HK-2 (cell line): ENCODE results near the gene SERPINB5.

Source experiments
- DNase-seq: peaks from one replicate; pipeline ENCODE4 v3.0.0-alpha.2; 2018; ENCODE audit not compliant: unreplicated experiment

Gene SERPINB5

GRCh38 chr18:63527251-63527650 is 50.5 kb downstream of the SERPINB5 start:
- DNase-seq, result no peak

GRCh38 chr18:63528863-63529492 is 52.2 kb downstream of the SERPINB5 start:
- no peak for DNase-seq

- no peak for DNase-seq
Observed at GRCh38 chr18:63532471-63532870, 55.7 kb downstream of the SERPINB5 start.

DNA sequence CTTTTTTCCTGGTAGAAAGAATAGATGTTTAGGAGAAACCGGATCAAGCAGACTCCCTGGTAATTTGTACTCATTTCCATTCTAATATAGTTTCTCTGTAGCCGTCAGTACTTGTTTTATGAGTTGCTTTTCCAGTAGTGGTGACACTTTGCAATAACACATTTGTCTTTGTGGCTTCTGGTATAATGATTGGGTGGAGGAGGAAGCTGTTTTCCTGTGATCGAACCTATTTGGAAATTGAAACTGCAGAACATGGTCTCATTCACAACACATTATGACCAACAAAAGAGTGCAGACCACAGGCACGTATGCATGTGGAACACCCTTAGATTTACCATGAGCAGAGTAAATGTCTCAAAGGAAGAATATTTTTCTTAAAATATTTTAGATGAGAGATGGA is 57.9 kb downstream of the SERPINB5 start:
- no peak for DNase-seq

- DNase-seq, result no peak
Observed at GRCh38 chr18:63539904-63540510, 63.2 kb downstream of the SERPINB5 start.

- DNase-seq, result no peak
Observed at GRCh38 chr18:63542069-63542468, 65.3 kb downstream of the SERPINB5 start, which contains the start of gene SERPINB12. TSS of gene SERPINB12 (plus strand) at chr18:63542369. CDS start at chr18:63556160, 13,791 bp downstream.

GRCh38 chr18:63544017-63544416 is 67.3 kb downstream of the SERPINB5 start:
- no peak for DNase-seq

DNA sequence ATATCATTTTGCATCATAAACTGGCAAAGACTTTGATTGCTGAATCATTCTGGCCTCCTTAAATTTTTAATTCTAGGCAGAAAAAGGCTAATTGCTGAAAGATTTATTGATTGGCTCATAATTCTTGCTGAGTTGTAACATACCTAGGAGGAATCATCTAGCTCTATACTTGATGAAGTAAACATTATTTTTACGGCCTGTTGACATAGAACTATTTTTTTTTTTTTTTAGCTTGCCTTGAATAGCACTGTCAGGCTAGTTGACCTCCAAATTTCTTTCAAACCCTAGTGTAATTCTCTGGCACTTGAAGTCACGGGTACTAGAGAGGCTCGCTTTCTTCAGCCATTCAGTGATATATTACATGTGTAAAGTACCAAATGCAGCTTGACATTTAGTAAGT is 68.2 kb downstream of the SERPINB5 start:
- DNase-seq, result no peak

- no peak for DNase-seq
Observed at GRCh38 chr18:63550068-63550467, 73.3 kb downstream of the SERPINB5 start.

GRCh38 chr18:63551769-63552168 is 75.0 kb downstream of the SERPINB5 start:
- no peak for DNase-seq

DNA sequence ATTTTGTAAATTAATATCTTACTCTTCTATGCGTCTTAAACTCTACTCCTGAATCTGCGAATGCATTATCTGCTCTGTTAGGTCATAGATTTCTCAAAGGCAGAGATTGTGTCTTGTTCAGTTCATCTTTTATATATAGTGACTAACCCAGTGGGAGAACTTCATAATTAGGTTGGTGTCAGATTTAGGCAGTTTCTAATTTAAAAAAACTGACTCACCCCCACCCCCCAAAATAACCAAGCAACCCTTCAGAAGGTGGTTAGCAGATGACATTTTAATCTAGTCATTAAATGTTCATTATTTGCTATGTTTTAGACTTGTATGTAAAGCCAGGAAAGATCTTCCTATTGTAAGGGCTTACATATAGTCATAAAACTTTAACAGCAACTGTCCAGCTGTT is 75.8 kb downstream of the SERPINB5 start:
- no peak for DNase-seq

DNA sequence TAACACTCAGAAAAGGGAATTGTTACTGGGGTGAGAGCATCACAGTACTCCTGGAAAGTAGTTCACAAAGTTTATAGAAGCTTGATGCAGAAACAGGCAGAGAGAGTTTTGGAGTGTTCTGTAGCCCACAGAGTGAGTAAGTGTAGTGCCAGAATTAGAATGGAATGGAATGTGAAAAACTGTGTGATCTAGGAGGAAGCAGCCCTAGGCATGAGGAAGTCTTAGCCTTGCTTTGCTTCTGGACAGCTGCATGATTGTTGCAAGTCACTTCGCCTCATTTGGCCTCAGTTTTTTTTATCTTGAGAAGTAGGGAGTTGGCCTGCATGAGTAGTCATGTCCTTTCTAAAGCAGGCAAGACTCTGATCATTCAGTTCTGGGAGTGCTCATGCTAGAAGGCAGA is 76.3 kb downstream of the SERPINB5 start:
- DNase-seq, result no peak
